HG03108 (cell line): ENCODE data around the gene LGALS9.
A peak's percentile ranks its signal among the peaks of the same experiment; 100 is the strongest.

Experiments used
- ATAC-seq: cut with Tn5 transposase; IDR thresholded peaks from one replicate; pipeline ENCODE4 v1.9.1; 2021; ENCODE audit warnings: moderate library complexity; ENCODE audit not compliant: unreplicated experiment

Gene LGALS9

GRCh38 chr17:27630607-27631410 lies at the start of gene LGALS9:
TSS of gene LGALS9 (plus strand) at chr17:27631188. CDS start at chr17:27631266, 78 bp downstream.
- peak; percentile 52 for ATAC-seq

DNA sequence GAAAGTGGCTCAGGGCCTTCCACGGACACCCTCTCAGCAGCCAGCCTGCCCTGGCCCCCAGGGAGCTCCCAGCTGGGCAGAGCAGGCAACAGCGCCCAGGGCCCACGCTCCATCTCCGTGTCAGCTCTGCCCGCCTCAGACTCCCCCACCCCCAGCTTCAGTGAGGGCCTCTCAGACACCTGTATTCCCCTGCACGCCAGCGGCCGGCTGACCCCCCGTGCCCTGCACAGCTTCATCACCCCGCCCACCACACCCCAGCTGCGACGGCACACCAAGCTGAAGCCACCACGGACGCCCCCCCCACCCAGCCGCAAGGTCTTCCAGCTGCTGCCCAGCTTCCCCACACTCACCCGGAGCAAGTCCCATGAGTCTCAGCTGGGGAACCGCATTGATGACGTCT lies 48.3 kb upstream of the LGALS9 start:
- no peak for ATAC-seq

DNA sequence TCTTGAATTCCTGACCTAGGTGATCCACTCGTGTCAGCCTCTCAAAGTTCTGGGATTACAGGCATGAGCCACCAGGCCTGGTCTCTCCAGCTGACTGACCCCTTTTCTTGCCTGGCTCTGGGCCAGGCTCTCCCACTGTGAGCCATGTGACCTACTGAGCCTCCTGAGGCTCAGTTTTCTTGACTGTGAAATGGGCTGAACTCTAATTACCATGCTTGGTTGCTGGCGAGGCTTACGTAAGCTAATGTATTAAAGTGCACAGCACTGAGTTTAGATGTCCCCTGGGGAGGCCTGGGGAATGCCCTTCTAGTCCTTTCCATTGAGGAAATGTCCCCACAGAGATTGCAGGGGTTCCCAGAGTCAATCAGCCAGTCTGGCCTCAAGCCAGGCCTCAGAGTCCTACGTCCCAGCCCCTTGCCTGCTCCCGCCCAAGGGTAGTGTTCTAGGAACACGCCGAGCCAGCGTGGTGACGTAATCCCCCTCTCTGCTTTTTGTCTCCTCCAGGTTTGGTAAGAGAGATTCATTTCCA lies 45.8 kb upstream of the LGALS9 start:
- ATAC-seq: no peak

- ATAC-seq: no peak
These were observed 45.2 kb upstream of the LGALS9 start for GRCh38 chr17:27585792-27586191.

DNA sequence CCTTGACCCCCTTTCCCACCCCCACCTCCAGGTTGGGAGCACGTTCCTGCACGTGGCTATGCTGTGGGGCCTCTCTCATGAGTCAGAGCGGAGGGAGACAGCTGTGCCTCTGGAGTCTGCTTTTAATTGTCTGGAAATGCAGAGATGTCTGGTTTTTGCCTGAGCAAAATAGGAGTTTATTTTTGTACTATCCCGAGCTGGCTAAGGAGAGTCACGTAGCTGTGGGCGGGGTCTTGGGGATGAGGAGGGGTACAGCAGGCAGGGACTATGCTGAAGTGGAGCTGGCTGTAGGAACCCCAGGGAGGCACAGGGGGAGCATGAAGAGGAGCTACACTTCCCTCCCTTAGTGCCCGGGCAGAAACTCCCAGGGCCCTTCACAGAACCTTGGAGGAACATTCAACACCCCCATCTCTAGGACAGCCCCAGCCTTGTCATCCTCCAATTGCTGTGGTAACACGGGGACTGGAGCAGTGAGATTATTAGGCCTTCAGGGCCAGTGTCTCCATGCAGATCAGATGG lies 44.7 kb upstream of the LGALS9 start:
- no peak for ATAC-seq

DNA sequence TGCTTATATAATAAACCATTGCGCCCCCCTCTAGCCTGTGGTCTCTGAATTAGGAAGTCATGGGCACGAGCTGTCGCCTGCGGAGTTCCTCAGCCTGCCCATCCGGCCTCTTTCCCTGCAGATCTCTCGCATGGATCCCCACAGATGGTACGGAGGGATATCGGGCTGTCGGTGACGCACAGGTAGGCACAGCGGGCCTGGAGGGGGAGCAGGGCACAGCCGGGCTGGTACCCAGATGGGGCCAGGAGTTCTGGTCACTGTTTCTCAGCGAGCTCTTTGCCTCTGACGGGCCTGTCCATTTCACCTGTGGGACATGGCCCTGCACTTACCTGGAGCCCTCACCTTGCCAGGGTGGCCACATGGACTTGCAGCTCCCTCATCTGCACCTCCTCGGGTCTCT lies 42.6 kb upstream of the LGALS9 start:
- no peak for ATAC-seq

- no peak for ATAC-seq
These were observed 40.1 kb upstream of the LGALS9 start for GRCh38 chr17:27590864-27591263.

DNA sequence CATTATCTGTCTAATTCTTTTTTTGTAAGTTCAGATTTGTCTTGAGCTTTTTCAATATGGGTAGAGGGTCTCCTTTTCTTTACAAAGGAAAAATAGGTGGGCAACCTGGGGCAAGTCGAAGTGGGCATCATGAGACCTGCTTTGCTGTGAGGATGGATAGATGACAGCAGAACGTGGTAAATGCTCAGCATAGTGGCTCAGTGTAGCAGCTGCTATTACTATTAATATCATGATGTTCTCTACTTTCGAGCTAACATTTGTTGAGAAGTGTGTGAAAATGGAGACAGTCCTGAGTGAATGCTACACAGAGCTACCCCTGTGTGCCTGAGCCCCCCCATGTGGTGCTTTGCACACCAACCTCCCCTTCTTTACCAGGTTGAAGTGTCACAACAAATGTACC lies 39.0 kb upstream of the LGALS9 start:
- no peak for ATAC-seq

GRCh38 chr17:27593232-27593856 lies 37.6 kb upstream of the LGALS9 start:
- no peak for ATAC-seq

DNA sequence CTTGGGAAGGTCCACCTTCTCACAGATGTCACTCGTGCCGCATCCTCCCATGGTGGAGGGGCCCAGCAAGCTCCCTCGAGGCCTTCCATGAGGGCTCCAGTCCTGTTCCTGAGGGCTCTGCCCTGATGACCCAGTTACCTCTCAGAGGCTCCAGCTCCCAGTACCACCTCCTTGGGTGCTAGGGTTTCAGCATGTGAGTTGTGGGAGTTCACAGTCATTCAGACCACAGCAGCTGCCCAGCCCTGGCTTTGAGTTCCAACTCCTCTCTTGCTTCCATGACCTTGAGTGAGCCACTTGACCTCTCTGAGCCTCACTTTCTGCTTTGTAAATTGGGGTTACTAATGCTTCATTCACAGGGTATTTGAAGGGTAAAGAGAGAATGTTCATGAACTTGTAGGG lies 37.1 kb upstream of the LGALS9 start:
- no peak for ATAC-seq

GRCh38 chr17:27595208-27595607 lies 35.8 kb upstream of the LGALS9 start:
- no peak for ATAC-seq

DNA sequence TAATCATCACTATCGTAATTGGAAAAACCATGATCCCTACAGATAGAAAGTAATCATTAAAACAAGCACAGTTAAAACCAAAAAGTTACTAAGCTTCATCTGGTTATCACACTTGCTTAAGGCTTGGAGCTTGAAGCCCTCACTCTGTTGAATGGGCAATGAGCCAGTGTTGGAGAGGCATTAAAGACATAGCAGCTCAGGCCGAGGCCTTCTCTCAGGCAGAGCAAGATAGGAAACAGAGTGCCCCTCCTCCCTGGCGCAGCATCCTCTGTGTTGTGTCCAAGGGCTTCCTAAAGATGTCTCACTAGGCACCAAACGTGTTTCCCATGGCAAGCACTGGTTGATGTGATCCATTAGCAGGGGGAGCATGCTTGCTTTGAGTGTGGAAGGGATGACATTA lies 34.9 kb upstream of the LGALS9 start:
- ATAC-seq: no peak

DNA sequence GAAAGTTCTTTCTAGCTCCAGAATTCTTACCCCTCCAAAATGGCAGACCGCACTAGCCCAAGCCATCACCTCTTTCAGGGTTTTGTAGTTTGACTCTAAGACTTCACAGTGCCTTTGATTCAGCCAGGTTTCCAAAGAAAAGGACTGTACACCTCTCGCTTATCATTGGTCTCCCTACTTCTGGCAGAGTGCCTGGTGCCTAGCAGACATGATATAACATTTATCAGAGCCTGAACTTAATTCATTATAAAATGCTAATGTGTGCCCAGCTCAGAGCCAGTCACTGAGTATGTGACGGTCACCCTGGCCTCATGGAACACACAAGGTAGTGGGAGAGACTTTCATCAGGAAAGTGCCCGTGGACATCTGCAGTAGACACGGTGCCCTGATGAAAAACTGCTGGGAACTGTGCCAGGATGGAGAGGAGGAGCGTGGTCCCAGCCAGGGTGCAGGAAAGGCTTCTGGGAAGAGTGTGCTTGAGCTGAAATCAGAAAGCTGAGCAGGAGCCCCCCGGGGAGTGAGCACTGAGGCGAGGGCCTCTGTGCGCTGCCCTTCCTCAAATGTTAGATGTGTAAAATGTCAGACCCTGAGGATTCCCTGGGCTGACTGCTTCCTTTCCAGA lies 34.3 kb upstream of the LGALS9 start:
- no peak for ATAC-seq

GRCh38 chr17:27597188-27597580 lies 33.8 kb upstream of the LGALS9 start:
- no peak for ATAC-seq

DNA sequence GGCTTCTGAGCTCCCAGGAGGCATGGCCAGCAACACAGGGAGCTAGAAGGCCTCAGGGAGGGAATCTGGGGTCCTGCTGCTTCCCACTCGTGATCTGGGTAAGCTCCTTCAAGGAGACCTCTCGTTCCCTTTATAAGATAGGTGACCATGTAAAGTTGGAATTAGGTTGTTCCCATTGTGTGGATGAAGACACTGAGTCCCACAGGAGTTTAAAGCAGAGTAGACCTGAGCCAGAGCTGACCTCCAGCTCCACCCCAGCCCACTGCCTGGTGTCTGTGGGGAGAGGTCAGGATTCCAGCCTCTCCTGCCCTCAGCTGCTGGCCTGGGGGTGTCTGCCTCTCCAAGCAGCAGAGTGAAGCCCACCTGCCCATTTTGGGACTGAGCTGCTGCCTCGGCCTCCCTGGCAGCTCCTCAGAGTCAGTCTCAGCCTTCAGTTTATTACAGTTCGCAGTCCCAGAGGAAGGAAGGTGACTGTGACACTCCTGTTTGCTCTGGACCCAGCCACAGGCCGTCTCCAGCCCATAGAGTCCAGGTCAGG lies 33.1 kb upstream of the LGALS9 start:
- no peak for ATAC-seq

DNA sequence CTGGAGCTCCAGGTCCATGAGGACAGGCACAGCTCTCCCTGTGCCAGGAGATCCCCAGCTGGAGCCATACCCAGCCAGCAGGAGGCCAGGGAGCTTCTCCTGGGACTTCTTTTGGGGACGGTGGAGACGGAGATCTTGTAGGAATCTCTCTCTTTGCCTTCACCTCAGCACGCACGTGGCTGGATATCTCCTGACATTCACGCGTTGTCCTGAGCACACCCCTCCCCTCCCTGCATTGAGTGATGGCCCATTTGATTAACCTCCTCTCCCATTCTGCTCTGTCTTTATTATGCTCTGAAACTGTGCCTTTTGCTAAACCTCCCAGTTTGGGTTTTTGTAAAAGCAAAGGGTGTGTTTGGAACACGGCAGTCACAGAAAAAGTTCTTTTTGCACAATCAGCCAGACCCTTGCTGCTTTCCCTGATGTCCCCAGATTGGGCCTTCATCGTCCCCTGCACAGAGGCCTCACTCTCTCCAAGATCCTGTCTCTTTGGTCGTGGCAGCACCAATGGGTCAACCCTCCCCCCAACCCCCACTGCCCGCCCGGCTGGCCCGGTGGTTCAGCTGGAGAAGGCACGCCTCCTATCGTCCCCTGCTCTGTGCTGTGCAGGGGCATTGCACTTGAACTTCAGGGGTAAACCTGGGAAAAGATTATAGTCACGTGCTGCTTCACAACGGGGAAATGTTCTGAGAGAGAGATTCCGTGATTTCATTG lies 32.5 kb upstream of the LGALS9 start:
- ATAC-seq: no peak

DNA sequence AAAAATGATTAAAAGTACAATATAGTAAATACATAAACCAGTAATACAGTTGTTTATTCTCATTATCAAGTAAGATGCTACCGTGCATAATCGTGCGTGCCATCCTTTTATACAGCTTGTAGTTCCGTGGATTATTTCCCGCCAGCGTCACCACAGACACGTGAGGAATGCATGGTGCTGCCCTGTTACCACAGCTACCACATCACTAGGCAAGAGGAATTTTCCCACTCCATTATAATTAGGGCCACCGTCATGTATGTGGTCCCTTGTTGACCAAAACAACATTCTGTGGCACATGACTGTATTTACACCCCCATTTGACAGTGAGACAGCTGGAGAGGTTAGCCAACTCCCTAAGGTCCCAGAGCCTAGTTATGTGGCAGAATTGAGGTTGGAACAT lies 30.5 kb upstream of the LGALS9 start:
- ATAC-seq: no peak

- ATAC-seq: no peak
These were observed 29.7 kb upstream of the LGALS9 start for GRCh38 chr17:27601069-27601974.

DNA sequence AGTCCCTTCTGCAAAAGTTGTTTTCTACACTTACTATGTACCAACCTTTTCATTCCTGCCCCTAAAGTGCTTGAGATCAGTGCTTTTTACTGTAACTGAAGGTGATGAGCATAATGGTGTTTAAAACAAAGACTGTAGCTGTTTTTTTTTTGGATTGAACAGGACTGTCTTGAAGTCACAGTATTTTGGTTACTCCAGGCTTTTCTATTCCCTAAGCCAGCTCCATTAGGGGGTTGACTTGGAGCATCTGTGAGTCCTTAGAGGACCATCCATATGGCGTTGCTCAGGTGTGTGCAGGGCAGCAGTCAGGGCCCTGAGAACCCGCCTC lies 29.0 kb upstream of the LGALS9 start:
- ATAC-seq: no peak
